ENCODE data around the gene MMP13.

GRCh38 chr11:102989379-102990047 is 34.0 kb upstream of the MMP13 start:
- TF ChIP-seq CTCF (IDR thresholded peaks at IDR 0.05) (no peak), EP300 (IDR thresholded peaks at IDR 0.05) (no peak)

Measured in esophagus muscularis mucosa (tissue), 3 donors.